DND-41 (cell line): ENCODE data around the gene IQCK.

Experiments used
- CTCF ChIP-seq: IDR thresholded peaks from 2 replicates; pipeline ENCODE4 v1.5.1; 2012; ENCODE audit warnings: borderline replicate concordance, low read length, moderate library complexity, mild to moderate bottlenecking; ENCODE audit not compliant: poor library complexity, severe bottlenecking; ENCODE audit errors: extremely low read depth
- EZH2 ChIP-seq: IDR thresholded peaks from 3 replicates; pipeline ENCODE4 v1.6.1; 2012; ENCODE audit warnings: borderline replicate concordance, low read depth, mild to moderate bottlenecking, moderate library complexity, low read length, inconsistent platforms; ENCODE audit not compliant: severe bottlenecking

DNA sequence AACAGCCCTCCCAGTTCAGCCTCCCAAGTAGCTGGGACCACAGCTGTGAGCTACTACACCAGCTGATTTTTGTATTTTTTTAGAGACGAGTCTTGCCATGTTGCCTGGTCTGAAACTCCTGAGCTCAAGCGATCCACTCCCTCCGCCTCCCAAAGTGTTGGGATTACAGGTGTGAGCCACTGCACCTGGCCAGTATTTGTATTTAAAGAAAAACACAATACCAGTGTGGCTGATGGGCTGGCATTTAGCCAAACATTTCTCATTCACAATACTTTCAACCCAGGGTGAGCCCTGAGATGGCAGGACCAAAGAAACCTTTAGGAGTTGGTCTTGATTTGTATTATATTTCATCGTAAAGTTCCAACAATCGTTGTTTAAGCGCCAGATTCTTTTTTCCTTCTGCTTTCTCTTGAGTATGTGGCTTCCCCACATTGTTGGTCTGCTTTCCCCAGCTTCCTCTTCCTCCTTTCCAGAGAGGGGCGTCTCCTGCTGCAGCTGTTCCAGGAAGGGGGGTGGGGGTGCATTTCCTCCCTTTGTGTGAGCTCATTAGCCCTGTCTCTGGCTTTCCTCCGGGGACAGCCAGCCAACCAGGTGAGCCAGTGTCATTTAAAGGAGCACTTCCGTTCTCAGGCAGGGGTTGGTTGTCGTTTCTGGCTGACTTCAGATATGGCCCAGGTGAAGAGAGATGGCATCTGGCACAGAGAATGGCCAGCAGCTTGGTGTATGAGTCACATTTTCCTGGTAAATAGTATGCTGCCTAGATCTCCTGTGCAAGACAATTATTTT, 86.7 kb downstream of the IQCK start:
- no peak for TF ChIP-seq EZH2
- no peak for TF ChIP-seq CTCF
